ENCODE data around the gene CEP85L.
A peak's percentile ranks its signal among the peaks of the same experiment; 100 is the strongest.

Gene CEP85L

GRCh38 chr6:118580585-118581419 is 70.6 kb downstream of the CEP85L start:
- TF ChIP-seq ZFX (IDR thresholded peaks at IDR 0.05; ENCODE audit: borderline replicate concordance), result no peak
- peak; percentile 83 for TF ChIP-seq CTCF (IDR thresholded peaks at IDR 0.05)
- no peak overlapping the region for H3K27ac ChIP-seq

- TF ChIP-seq CTCF (IDR thresholded peaks at IDR 0.05) (no peak), ZFX (IDR thresholded peaks at IDR 0.05; ENCODE audit: borderline replicate concordance) (no peak)
- no peak overlapping the region for H3K27ac ChIP-seq
Observed at GRCh38 chr6:118579786-118580185, 71.6 kb downstream of the CEP85L start.

- TF ChIP-seq ZFX (IDR thresholded peaks at IDR 0.05; ENCODE audit: borderline replicate concordance) (no peak), CTCF (IDR thresholded peaks at IDR 0.05) (no peak)
- H3K27ac ChIP-seq, result no peak overlapping the region
Observed at GRCh38 chr6:118578617-118579016, 72.8 kb downstream of the CEP85L start.

GRCh38 chr6:118577972-118578371 is 73.4 kb downstream of the CEP85L start:
- TF ChIP-seq ZFX (IDR thresholded peaks at IDR 0.05; ENCODE audit: borderline replicate concordance), result no peak
- TF ChIP-seq CTCF (IDR thresholded peaks at IDR 0.05), result no peak
- H3K27ac ChIP-seq, result no peak overlapping the region

- TF ChIP-seq CTCF (IDR thresholded peaks at IDR 0.05), result no peak
- no peak for TF ChIP-seq ZFX (IDR thresholded peaks at IDR 0.05; ENCODE audit: borderline replicate concordance)
- H3K27ac ChIP-seq, result no peak overlapping the region
Observed at GRCh38 chr6:118574051-118574865, 77.1 kb downstream of the CEP85L start.

GRCh38 chr6:118571121-118571520 is 80.3 kb downstream of the CEP85L start:
- H3K27ac ChIP-seq, result no peak overlapping the region
- TF ChIP-seq CTCF (IDR thresholded peaks at IDR 0.05), result no peak
- no peak for TF ChIP-seq ZFX (IDR thresholded peaks at IDR 0.05; ENCODE audit: borderline replicate concordance)

- no peak overlapping the region for H3K27ac ChIP-seq
- TF ChIP-seq ZFX (IDR thresholded peaks at IDR 0.05; ENCODE audit: borderline replicate concordance), result no peak
- no peak for TF ChIP-seq CTCF (IDR thresholded peaks at IDR 0.05)
Observed at GRCh38 chr6:118569498-118569897, 81.9 kb downstream of the CEP85L start.
